Measurements from ENCODE around the gene HOXA5.

HOXA5 gene

GRCh38 chr7:27121684-27122076 lies 21.8 kb downstream of the HOXA5 start:
- no peak overlapping the region for H3K4me3 ChIP-seq (ENCODE audit: low read depth, low read length)
- TF ChIP-seq, protein P1, sequence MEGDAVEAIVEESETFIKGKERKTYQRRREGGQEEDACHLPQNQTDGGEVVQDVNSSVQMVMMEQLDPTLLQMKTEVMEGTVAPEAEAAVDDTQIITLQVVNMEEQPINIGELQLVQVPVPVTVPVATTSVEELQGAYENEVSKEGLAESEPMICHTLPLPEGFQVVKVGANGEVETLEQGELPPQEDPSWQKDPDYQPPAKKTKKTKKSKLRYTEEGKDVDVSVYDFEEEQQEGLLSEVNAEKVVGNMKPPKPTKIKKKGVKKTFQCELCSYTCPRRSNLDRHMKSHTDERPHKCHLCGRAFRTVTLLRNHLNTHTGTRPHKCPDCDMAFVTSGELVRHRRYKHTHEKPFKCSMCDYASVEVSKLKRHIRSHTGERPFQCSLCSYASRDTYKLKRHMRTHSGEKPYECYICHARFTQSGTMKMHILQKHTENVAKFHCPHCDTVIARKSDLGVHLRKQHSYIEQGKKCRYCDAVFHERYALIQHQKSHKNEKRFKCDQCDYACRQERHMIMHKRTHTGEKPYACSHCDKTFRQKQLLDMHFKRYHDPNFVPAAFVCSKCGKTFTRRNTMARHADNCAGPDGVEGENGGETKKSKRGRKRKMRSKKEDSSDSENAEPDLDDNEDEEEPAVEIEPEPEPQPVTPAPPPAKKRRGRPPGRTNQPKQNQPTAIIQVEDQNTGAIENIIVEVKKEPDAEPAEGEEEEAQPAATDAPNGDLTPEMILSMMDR (IDR thresholded peaks at IDR 0.05; ENCODE audit: borderline replicate concordance, insufficient read depth, low read depth, low read length), result no peak

DNA sequence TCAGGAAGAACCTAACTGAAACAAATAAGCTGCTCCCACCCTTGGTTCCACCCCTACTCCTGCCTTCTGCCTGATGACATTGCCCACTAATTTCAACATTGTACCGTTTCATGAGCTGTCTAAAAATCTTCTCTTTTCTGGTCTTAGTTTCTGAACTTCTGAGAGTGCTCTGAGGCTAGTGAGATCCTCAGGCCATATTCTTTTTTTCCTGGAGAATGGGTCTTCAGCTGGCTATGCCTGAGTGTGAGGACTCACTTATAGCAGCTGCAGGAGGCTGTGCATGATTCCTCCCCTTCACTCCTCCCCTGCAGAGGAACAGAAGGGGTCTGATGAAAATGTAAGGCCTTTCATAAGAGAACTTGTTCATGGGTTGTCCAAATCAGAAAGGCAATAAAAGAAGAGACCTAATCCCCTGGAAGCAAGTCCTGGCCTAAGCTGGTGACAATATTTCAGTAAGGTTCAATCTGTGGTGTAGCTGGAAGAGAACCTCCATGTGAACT lies 24.0 kb downstream of the HOXA5 start:
- no peak overlapping the region for H3K4me3 ChIP-seq (ENCODE audit: low read depth, low read length)
- TF ChIP-seq, protein P1 (IDR thresholded peaks at IDR 0.05; ENCODE audit: borderline replicate concordance, insufficient read depth, low read depth, low read length), result no peak

DNA sequence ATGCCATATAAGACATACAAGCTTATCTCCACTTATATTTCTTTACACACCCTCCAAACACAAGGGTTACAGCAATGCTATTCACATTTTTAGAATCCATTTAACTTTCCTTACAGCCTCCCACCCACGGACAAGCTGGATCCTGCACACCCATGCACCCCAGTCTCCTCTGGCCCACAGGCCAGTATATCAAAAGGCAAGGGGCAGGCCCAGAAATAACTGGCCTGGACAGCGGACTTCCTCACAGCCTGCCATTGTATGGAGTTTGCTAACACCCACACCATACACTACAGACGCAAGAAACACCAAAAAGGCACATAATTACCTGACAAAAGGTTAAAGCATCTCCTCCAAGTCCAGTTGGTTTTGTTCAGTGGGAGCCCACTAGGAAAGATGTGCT lies 24.9 kb downstream of the HOXA5 start:
- no peak overlapping the region for H3K4me3 ChIP-seq (ENCODE audit: low read depth, low read length)

GRCh38 chr7:27117887-27118491 lies 25.5 kb downstream of the HOXA5 start:
- H3K4me3 ChIP-seq (ENCODE audit: low read depth, low read length), result no peak overlapping the region

More for the DNA sequence above, 24.9 kb downstream of the HOXA5 start:
- TF ChIP-seq, protein P1 (IDR thresholded peaks at IDR 0.05; ENCODE audit: borderline replicate concordance, insufficient read depth, low read depth, low read length), result no peak

GRCh38 chr7:27116962-27117886 lies 26.3 kb downstream of the HOXA5 start:
- no peak overlapping the region for H3K4me3 ChIP-seq (ENCODE audit: low read depth, low read length)
- TF ChIP-seq, protein P1 (IDR thresholded peaks at IDR 0.05; ENCODE audit: borderline replicate concordance, insufficient read depth, low read depth, low read length), result no peak

More at GRCh38 chr7:27117887-27118491, 25.5 kb downstream of the HOXA5 start:
- TF ChIP-seq, protein P1 (IDR thresholded peaks at IDR 0.05; ENCODE audit: borderline replicate concordance, insufficient read depth, low read depth, low read length), result no peak

DNA sequence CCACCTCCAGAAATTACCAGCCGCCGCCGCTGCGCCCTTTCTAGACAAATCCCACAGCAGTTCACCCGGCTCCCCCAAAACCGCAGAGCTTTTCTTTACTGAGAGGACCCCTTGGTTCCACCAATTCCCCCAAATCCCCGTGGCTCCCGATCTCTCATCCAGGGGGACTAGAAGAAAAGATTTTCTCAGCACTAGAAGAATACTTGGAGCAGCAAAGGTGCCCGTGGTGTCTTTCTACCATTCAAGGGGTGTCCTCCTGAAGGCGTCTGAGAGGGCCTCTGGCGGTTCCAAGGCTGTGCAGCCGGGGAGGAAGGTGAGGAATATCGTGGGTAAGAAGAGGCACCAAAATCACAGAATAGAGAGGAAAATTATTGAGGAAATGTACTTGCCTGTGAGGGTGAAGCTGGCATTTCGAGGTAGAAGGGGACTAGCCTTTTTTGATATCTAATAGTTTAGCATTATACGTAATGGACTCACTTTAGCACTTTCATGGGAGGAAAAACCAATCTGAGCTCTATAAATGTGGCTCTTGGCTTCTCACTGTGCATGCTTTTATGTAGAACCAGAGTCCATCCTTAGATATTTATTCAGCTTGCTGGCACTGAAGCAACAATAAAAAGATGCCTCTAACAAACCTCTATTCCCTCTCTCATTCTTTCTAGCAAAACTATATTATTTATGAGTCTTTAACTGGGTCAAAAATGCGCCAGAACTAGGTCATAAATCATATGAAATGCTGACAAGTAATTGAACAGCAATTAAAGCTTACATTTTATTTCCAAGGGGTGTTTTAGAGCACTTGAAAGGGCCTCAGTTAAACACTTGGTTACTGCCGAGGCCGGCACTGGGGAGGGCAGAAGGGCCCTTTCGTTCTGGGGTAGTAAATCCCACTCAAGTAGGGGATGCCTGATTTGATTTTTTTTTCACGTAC lies 27.2 kb downstream of the HOXA5 start:
- no peak overlapping the region for H3K4me3 ChIP-seq (ENCODE audit: low read depth, low read length)
- TF ChIP-seq, protein P1 (IDR thresholded peaks at IDR 0.05; ENCODE audit: borderline replicate concordance, insufficient read depth, low read depth, low read length), result no peak
